ENCODE measurements around the gene DNM3. TPM values are rescaled to one million over a fixed set of nuclear protein-coding genes. Genes with fewer than 3 reads are reported as not detected.

The DNM3 gene
- total RNA-seq, 6 experiments from 2014 or later = 0.25 to 0.73 (median 0.39) TPM

- H3K9me3 Mint-ChIP-seq = no peaks in the 10 kb centered on the region
- peak overlapping the region; percentile 11; the same call in 1 of the 2 replicates for H3K4me3 Mint-ChIP-seq
- H3K27ac Mint-ChIP-seq = peak overlapping the region; percentile 39; the same call in 1 of the 2 replicates
- no peaks in the 10 kb centered on the region for H3K27me3 Mint-ChIP-seq (ENCODE audit: insufficient read depth)
- DNase-seq = peak; percentile 84
- H3K4me1 Mint-ChIP-seq (ENCODE audit: low read depth) = peaks cover 16% of the 10 kb centered on the region
- no peaks in the 10 kb centered on the region for H3K36me3 Mint-ChIP-seq (ENCODE audit: low read depth)
- TF ChIP-seq, protein P1, sequence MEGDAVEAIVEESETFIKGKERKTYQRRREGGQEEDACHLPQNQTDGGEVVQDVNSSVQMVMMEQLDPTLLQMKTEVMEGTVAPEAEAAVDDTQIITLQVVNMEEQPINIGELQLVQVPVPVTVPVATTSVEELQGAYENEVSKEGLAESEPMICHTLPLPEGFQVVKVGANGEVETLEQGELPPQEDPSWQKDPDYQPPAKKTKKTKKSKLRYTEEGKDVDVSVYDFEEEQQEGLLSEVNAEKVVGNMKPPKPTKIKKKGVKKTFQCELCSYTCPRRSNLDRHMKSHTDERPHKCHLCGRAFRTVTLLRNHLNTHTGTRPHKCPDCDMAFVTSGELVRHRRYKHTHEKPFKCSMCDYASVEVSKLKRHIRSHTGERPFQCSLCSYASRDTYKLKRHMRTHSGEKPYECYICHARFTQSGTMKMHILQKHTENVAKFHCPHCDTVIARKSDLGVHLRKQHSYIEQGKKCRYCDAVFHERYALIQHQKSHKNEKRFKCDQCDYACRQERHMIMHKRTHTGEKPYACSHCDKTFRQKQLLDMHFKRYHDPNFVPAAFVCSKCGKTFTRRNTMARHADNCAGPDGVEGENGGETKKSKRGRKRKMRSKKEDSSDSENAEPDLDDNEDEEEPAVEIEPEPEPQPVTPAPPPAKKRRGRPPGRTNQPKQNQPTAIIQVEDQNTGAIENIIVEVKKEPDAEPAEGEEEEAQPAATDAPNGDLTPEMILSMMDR (IDR thresholded peaks at IDR 0.05) = no peak
Measured at GRCh38 chr1:171817511-171818265, 23.6 kb upstream of the DNM3 start.

GRCh38 chr1:171819946-171820345 lies 21.4 kb upstream of the DNM3 start:
- TF ChIP-seq, protein P1 (IDR thresholded peaks at IDR 0.05) = no peak
- H3K9me3 Mint-ChIP-seq = no peaks in the 10 kb centered on the region
- no peak overlapping the region for H3K4me3 Mint-ChIP-seq
- peaks cover 16% of the 10 kb centered on the region for H3K4me1 Mint-ChIP-seq (ENCODE audit: low read depth)
- H3K27ac Mint-ChIP-seq = no peak overlapping the region
- no peak for DNase-seq
- H3K36me3 Mint-ChIP-seq (ENCODE audit: low read depth) = no peaks in the 10 kb centered on the region
- H3K27me3 Mint-ChIP-seq (ENCODE audit: insufficient read depth) = no peaks in the 10 kb centered on the region

DNA sequence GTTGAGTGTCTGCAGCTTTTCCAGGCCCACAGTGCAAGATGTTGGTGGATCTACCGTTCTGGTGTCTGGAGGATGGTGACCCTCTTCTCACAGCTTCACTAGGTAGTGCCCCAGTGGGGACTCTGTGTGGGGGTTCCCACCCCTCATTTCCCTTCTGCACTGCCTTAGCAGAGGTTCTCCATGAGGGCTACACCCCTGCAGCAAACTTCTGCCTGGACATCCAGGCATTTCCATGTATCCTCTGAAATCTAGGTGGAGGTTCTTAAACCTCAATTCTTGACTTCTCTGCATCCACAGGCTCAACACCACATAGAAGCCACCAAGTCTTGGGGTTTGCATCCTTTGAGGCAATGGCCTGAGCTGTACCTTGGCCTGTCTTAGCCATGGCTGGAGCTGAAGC lies 14.3 kb upstream of the DNM3 start:
- H3K36me3 Mint-ChIP-seq (ENCODE audit: low read depth) = peaks cover 6% of the 10 kb centered on the region; the same call in 1 of the 2 replicates
- DNase-seq = no peak
- no peaks in the 10 kb centered on the region for H3K4me1 Mint-ChIP-seq (ENCODE audit: low read depth)
- TF ChIP-seq, protein P1 (IDR thresholded peaks at IDR 0.05) = no peak
- H3K27me3 Mint-ChIP-seq (ENCODE audit: insufficient read depth) = peaks cover 11% of the 10 kb centered on the region; the same call in 1 of the 2 replicates
- no peak overlapping the region for H3K27ac Mint-ChIP-seq
- H3K4me3 Mint-ChIP-seq = no peak overlapping the region
- peaks cover 12% of the 10 kb centered on the region for H3K9me3 Mint-ChIP-seq

- peaks cover 6% of the 10 kb centered on the region; the same call in 1 of the 2 replicates for H3K36me3 Mint-ChIP-seq (ENCODE audit: low read depth)
- H3K4me1 Mint-ChIP-seq (ENCODE audit: low read depth) = no peaks in the 10 kb centered on the region
- TF ChIP-seq, protein P1 (IDR thresholded peaks at IDR 0.05) = no peak
- peaks cover 12% of the 10 kb centered on the region for H3K9me3 Mint-ChIP-seq
- peaks cover 11% of the 10 kb centered on the region; the same call in 1 of the 2 replicates for H3K27me3 Mint-ChIP-seq (ENCODE audit: insufficient read depth)
- no peak overlapping the region for H3K27ac Mint-ChIP-seq
- DNase-seq = no peak
- no peak overlapping the region for H3K4me3 Mint-ChIP-seq
Measured at GRCh38 chr1:171828794-171829193, 12.5 kb upstream of the DNM3 start.

GRCh38 chr1:171833091-171833825 lies 8.0 kb upstream of the DNM3 start:
- Mint-ChIP-seq H3K4me1 (ENCODE audit: low read depth) (no peaks in the 10 kb centered on the region), H3K27ac (no peak overlapping the region), H3K9me3 (no peaks in the 10 kb centered on the region), H3K4me3 (no peak overlapping the region), H3K36me3 (ENCODE audit: low read depth) (no peaks in the 10 kb centered on the region), H3K27me3 (ENCODE audit: insufficient read depth) (peaks cover 5% of the 10 kb centered on the region; the same call in 1 of the 2 replicates)
- TF ChIP-seq, protein P1 (IDR thresholded peaks at IDR 0.05) = no peak
- no peak for DNase-seq

Data from HFFc6 (cell line).